ENCODE data around the gene STAC3. TPM values are rescaled to one million over a fixed set of nuclear protein-coding genes. Genes with fewer than 3 reads are reported as not detected.
A peak's percentile ranks its signal among the peaks of the same experiment; 100 is the strongest.

Gene STAC3
- total RNA-seq, 3 donors from 2014 or later (not counting 1 experiment from before 2014, with no cell fraction given): 2.4 to 4.1 (median 3.8) TPM

GRCh38 chr12:57268264-57268663 lies 17.3 kb upstream of the STAC3 start:
- peaks cover 6% of the 10 kb centered on the region for H3K4me1 ChIP-seq (ENCODE audit: control insufficient read depth, insufficient read depth, low read length)
- Mint-ChIP-seq H3K4me3 (no peak overlapping the region), H3K4me1 (peaks cover 4% of the 10 kb centered on the region in 2 donors), H3K27me3 (ENCODE audit: low read depth in 2 of 2) (no peaks in the 10 kb centered on the region), H3K27ac (no peak overlapping the region), H3K9me3 (no peaks in the 10 kb centered on the region), H3K36me3 (peaks cover 11% of the 10 kb centered on the region)
- no peaks in the 10 kb centered on the region for H3K9me3 ChIP-seq (ENCODE audit: control insufficient read depth, insufficient read depth, low read length)
- no peak overlapping the region for H3K4me3 ChIP-seq (ENCODE audit: low read length)
- H3K27me3 ChIP-seq (ENCODE audit: control insufficient read depth, insufficient read depth, low read length): no peaks in the 10 kb centered on the region
- no peak overlapping the region for H3K27ac ChIP-seq (ENCODE audit: low read length)
- peaks cover 48% of the 10 kb centered on the region for H3K36me3 ChIP-seq (ENCODE audit: control insufficient read depth, insufficient read depth, low read length)
- ATAC-seq (no peak), DNase-seq (no peak)
- intact Hi-C loops (cut with micrococcal nuclease): no loop called here
- TF ChIP-seq, protein P1, sequence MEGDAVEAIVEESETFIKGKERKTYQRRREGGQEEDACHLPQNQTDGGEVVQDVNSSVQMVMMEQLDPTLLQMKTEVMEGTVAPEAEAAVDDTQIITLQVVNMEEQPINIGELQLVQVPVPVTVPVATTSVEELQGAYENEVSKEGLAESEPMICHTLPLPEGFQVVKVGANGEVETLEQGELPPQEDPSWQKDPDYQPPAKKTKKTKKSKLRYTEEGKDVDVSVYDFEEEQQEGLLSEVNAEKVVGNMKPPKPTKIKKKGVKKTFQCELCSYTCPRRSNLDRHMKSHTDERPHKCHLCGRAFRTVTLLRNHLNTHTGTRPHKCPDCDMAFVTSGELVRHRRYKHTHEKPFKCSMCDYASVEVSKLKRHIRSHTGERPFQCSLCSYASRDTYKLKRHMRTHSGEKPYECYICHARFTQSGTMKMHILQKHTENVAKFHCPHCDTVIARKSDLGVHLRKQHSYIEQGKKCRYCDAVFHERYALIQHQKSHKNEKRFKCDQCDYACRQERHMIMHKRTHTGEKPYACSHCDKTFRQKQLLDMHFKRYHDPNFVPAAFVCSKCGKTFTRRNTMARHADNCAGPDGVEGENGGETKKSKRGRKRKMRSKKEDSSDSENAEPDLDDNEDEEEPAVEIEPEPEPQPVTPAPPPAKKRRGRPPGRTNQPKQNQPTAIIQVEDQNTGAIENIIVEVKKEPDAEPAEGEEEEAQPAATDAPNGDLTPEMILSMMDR (IDR thresholded peaks at IDR 0.05): no peak
- WGBS (ENCODE audit: insufficient coverage): 72% methylated on average over 7 of the region's 7 CpGs

- TF ChIP-seq, protein P1 (IDR thresholded peaks at IDR 0.05): no peak
- no peak for DNase-seq
Measured at GRCh38 chr12:57266681-57267080, 15.7 kb upstream of the STAC3 start.

GRCh38 chr12:57263096-57263495 lies 12.1 kb upstream of the STAC3 start:
- H3K9me3 ChIP-seq (ENCODE audit: control insufficient read depth, insufficient read depth, low read length): no peaks in the 10 kb centered on the region
- Mint-ChIP-seq H3K36me3 (no peaks in the 10 kb centered on the region), H3K4me3 (no peak overlapping the region), H3K27ac (no peak overlapping the region), H3K9me3 (no peaks in the 10 kb centered on the region), H3K4me1 (peaks cover 4% of the 10 kb centered on the region in 2 donors), H3K27me3 (ENCODE audit: low read depth in 2 of 2) (no peaks in the 10 kb centered on the region)
- peaks cover 6% of the 10 kb centered on the region for H3K4me1 ChIP-seq (ENCODE audit: control insufficient read depth, insufficient read depth, low read length)
- H3K36me3 ChIP-seq (ENCODE audit: control insufficient read depth, insufficient read depth, low read length): peaks cover 53% of the 10 kb centered on the region
- no peak overlapping the region for H3K27ac ChIP-seq (ENCODE audit: low read length)
- H3K27me3 ChIP-seq (ENCODE audit: control insufficient read depth, insufficient read depth, low read length): no peaks in the 10 kb centered on the region
- DNase-seq: no peak
- H3K4me3 ChIP-seq (ENCODE audit: low read length): no peak overlapping the region
- 100% methylated on average over 2 of the region's 2 CpGs for WGBS (ENCODE audit: insufficient coverage)
- intact Hi-C loops (cut with micrococcal nuclease): loop anchor here (1.0 kb wide), 1 partner anchor 190 kb away; no protein-coding TSS in a partner anchor
- ATAC-seq: no peak
- TF ChIP-seq, protein P1 (IDR thresholded peaks at IDR 0.05): no peak

More at GRCh38 chr12:57266681-57267080, 15.7 kb upstream of the STAC3 start:
- Histone ChIP-seq H3K4me3 (ENCODE audit: low read length) (no peak overlapping the region), H3K27me3 (ENCODE audit: control insufficient read depth, insufficient read depth, low read length) (no peaks in the 10 kb centered on the region), H3K27ac (ENCODE audit: low read length) (no peak overlapping the region), H3K36me3 (ENCODE audit: control insufficient read depth, insufficient read depth, low read length) (peaks cover 52% of the 10 kb centered on the region), H3K4me1 (ENCODE audit: control insufficient read depth, insufficient read depth, low read length) (peaks cover 6% of the 10 kb centered on the region), H3K9me3 (ENCODE audit: control insufficient read depth, insufficient read depth, low read length) (no peaks in the 10 kb centered on the region)
- intact Hi-C loops (cut with micrococcal nuclease): no loop called here
- Mint-ChIP-seq H3K4me3 (no peak overlapping the region), H3K36me3 (peaks cover 11% of the 10 kb centered on the region), H3K27ac (peak overlapping the region in 1 of 2 donors; percentile 57), H3K9me3 (no peaks in the 10 kb centered on the region), H3K27me3 (ENCODE audit: low read depth in 2 of 2) (no peaks in the 10 kb centered on the region), H3K4me1 (peaks cover 4% of the 10 kb centered on the region in 2 donors)
- ATAC-seq: no peak

DNA sequence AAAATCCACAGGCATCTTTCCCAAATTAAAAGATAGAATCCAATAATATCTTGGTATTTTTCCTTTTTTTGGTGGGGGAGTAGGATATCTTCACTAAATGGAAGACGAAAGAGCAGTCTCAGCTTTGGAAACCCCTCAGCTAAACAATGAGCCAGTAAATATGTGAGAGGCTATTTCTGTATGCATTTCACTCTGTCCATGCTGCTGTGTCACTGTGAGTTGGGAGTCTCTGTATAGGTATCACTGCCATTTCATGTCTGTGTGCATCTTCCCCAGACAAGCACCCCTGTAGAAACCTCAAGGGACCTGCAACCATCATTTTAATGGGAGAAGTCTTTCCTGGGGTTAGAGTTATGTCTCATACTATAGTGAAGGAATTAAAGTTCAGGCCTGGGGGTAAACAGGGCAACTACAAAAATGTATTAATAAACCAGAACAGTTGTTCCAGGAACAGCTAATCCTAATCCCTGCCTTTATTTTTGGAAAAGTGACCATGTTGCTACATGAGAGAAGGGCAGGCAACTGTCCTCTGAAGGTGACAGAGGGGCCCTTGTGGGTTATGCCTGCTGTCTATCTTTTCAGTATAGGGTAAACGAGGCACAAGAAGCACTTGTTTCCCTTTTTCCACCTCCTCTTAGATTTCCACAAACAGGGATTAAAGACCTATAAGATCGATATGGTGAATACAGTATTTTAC lies 11.3 kb upstream of the STAC3 start:
- no peak overlapping the region for H3K27ac Mint-ChIP-seq
- Histone ChIP-seq H3K9me3 (ENCODE audit: control insufficient read depth, insufficient read depth, low read length) (no peaks in the 10 kb centered on the region), H3K27ac (ENCODE audit: low read length) (no peak overlapping the region), H3K4me3 (ENCODE audit: low read length) (no peak overlapping the region), H3K36me3 (ENCODE audit: control insufficient read depth, insufficient read depth, low read length) (peaks cover 55% of the 10 kb centered on the region), H3K27me3 (ENCODE audit: control insufficient read depth, insufficient read depth, low read length) (no peaks in the 10 kb centered on the region), H3K4me1 (ENCODE audit: control insufficient read depth, insufficient read depth, low read length) (peaks cover 6% of the 10 kb centered on the region)
- no peaks in the 10 kb centered on the region for H3K36me3 Mint-ChIP-seq
- DNase-seq: no peak
- no peak overlapping the region for H3K4me3 Mint-ChIP-seq
- ATAC-seq: no peak
- H3K4me1 Mint-ChIP-seq: peaks cover 4% of the 10 kb centered on the region in 2 donors
- no peaks in the 10 kb centered on the region for H3K27me3 Mint-ChIP-seq (ENCODE audit: low read depth in 2 of 2)
- 100% methylated on average over 1 of the region's 3 CpGs for WGBS (ENCODE audit: insufficient coverage)
- TF ChIP-seq, protein P1 (IDR thresholded peaks at IDR 0.05): no peak
- intact Hi-C loops (cut with micrococcal nuclease): no loop called here
- H3K9me3 Mint-ChIP-seq: no peaks in the 10 kb centered on the region

All from natural killer cell (primary cell).